GM12892 (cell line): ENCODE data around the gene ADRA2C.

Source experiments
- POLR2A ChIP-seq: IDR thresholded peaks from 2 replicates; pipeline ENCODE4 v1.6.1; 2011; ENCODE audit warnings: low read depth, low read length, control low read depth
- POLR2AphosphoS5 ChIP-seq: IDR thresholded peaks from 2 replicates; pipeline ENCODE4 v1.6.1; 2011; ENCODE audit warnings: low read depth, low read length, control low read depth
- TAF1 ChIP-seq: IDR thresholded peaks from 2 replicates; pipeline ENCODE4 v1.6.1; 2011; ENCODE audit warnings: low read depth, mild to moderate bottlenecking, control low read depth, low read length, borderline replicate concordance

- TF ChIP-seq POLR2A: no peak
- TF ChIP-seq TAF1: no peak
- no peak for TF ChIP-seq POLR2AphosphoS5
Observed at GRCh38 chr4:3801521-3801920, 35.3 kb downstream of the ADRA2C start.
